ENCODE data around the gene ADAT2. TPM values are rescaled to one million over a fixed set of nuclear protein-coding genes. Genes with fewer than 3 reads are reported as not detected.

ADAT2 gene
- total and polyA plus RNA-seq, 12 donors, result 0.61 to 18.6 (median 6.3) TPM

DNA sequence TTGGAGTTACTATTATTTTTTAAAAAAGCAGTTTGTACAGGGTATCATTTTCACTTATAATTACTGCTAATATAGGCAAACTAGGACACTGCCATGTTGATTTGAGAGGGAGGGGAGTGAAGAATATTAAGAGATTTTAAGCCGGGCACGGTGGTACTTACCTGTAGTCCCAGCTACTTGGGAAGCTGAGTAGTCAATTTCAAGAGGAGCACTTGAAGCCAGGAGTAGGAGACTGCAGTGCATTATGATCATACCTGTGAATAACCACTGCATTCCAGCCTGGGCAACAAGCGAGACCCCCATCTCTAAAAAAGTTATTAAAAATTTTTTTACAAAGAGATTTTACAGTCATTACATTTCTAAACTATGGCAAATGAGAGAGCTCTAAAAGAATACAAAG is 35.7 kb downstream of the ADAT2 start:
- intact Hi-C loops (cut with DNase I), result no loop called here
- H3K4me3 ChIP-seq, result no peak overlapping the region
- no peak for DNase-seq
- H3K9me3 ChIP-seq (replicated peaks in 1 of 3), result no peaks in the 10 kb centered on the region
- H3K27ac ChIP-seq, result no peak overlapping the region
- no peaks in the 10 kb centered on the region for H3K27me3 ChIP-seq
- WGBS, 4 donors, result 88 to 96% (median 90%) methylated on average over 3 of the region's 3 CpGs
- H3K36me3 ChIP-seq (replicated peaks in 1 of 2), result no peaks in the 10 kb centered on the region
- H3K4me1 ChIP-seq (replicated peaks in 1 of 2), result no peaks in the 10 kb centered on the region
- TF ChIP-seq, protein P1, sequence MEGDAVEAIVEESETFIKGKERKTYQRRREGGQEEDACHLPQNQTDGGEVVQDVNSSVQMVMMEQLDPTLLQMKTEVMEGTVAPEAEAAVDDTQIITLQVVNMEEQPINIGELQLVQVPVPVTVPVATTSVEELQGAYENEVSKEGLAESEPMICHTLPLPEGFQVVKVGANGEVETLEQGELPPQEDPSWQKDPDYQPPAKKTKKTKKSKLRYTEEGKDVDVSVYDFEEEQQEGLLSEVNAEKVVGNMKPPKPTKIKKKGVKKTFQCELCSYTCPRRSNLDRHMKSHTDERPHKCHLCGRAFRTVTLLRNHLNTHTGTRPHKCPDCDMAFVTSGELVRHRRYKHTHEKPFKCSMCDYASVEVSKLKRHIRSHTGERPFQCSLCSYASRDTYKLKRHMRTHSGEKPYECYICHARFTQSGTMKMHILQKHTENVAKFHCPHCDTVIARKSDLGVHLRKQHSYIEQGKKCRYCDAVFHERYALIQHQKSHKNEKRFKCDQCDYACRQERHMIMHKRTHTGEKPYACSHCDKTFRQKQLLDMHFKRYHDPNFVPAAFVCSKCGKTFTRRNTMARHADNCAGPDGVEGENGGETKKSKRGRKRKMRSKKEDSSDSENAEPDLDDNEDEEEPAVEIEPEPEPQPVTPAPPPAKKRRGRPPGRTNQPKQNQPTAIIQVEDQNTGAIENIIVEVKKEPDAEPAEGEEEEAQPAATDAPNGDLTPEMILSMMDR (IDR thresholded peaks at IDR 0.05), result no peak
- no peak for TF ChIP-seq POLR2A (IDR thresholded peaks at IDR 0.05)

DNA sequence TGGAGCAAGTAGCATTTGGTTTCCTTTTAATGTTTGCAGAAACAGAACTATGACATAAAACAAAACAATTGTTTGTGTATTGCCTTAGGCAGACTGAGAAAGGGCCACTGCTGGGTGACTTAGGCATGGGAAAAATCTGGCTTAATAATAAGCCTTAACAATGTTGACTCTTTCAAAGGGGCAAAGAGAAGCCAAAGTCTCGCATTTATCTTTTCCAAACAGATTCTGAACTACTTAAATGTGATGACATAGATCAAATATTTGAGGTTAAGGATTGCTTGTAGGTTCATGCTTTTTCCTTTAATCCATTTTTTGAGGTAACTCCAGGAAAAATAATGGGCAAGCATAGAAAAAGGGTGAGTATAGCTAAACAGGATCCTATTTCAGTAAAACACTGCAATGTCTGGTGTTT is 39.6 kb downstream of the ADAT2 start:
- WGBS, 4 donors, result 68 to 83% (median 76%) methylated on average over 1 of the region's 1 CpG
- H3K27me3 ChIP-seq, result no peaks in the 10 kb centered on the region
- DNase-seq, result no peak
- intact Hi-C loops (cut with DNase I), result no loop called here
- H3K27ac ChIP-seq, result no peak overlapping the region
- TF ChIP-seq POLR2A (IDR thresholded peaks at IDR 0.05), result no peak
- TF ChIP-seq, protein P1 (IDR thresholded peaks at IDR 0.05), result no peak
- H3K4me3 ChIP-seq, result no peak overlapping the region
- H3K36me3 ChIP-seq (replicated peaks in 1 of 2), result no peaks in the 10 kb centered on the region
- H3K4me1 ChIP-seq (replicated peaks in 1 of 2), result no peaks in the 10 kb centered on the region
- H3K9me3 ChIP-seq (replicated peaks in 1 of 3), result no peaks in the 10 kb centered on the region

DNA sequence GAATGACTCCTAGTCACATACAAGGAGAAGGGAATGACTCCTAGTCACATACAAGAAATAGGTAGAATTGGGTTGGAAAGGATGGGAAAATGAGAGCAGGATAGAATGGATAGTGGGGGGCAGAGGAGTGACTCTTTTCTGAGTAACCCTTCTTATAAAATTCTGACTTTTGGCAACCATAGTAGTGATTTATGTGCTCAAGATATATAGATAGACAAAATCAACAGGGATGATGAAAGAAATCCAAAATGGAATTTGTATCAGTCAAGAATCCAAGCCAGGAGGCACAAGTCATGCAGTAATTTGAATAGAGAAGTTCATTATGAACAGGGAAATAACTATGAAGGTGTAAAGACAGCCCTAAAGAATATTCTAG is 41.7 kb downstream of the ADAT2 start:
- no peak overlapping the region for H3K4me3 ChIP-seq
- no peaks in the 10 kb centered on the region for H3K4me1 ChIP-seq (replicated peaks in 1 of 2)
- no peaks in the 10 kb centered on the region for H3K9me3 ChIP-seq (replicated peaks in 1 of 3)
- no peaks in the 10 kb centered on the region for H3K27me3 ChIP-seq
- intact Hi-C loops (cut with DNase I), result no loop called here
- no peak overlapping the region for H3K27ac ChIP-seq
- no peak for TF ChIP-seq POLR2A (IDR thresholded peaks at IDR 0.05)
- TF ChIP-seq, protein P1 (IDR thresholded peaks at IDR 0.05), result no peak
- DNase-seq, result no peak
- no peaks in the 10 kb centered on the region for H3K36me3 ChIP-seq (replicated peaks in 1 of 2)

DNA sequence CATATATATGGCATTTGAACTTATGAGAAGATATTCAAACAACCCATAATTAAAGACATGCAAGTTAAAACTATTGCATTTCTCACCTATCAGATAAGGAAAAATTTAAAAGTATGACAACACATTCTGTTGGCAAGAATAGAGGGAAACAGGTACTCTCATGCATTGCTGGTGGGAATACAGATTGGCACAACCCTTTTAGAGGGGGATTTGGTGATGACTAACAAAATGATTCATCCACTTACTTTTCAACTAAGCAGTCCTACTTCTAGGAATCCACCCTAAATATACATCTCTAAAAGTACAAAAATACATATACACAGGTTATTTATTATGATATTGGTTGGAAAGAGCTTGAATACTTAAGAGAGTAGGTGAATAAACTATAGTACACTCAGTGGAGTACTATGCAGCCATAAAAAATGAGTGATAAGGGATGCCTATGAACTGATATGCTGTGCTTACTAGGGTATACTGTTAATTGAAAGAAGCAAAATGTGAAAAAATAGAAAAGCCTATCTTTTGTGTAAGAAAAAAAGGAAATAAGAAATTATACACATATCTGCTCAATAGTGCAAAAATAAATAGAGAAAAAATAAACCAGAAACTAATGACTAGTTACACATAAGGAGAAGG is 42.2 kb downstream of the ADAT2 start:
- no peaks in the 10 kb centered on the region for H3K4me1 ChIP-seq (replicated peaks in 1 of 2)
- no peaks in the 10 kb centered on the region for H3K9me3 ChIP-seq (replicated peaks in 1 of 3)
- TF ChIP-seq POLR2A (IDR thresholded peaks at IDR 0.05), result no peak
- TF ChIP-seq, protein P1 (IDR thresholded peaks at IDR 0.05), result no peak
- H3K36me3 ChIP-seq (replicated peaks in 1 of 2), result no peaks in the 10 kb centered on the region
- intact Hi-C loops (cut with DNase I), result no loop called here
- H3K27me3 ChIP-seq, result no peaks in the 10 kb centered on the region
- H3K27ac ChIP-seq, result no peak overlapping the region
- H3K4me3 ChIP-seq, result no peak overlapping the region
- no peak for DNase-seq
